NCI-H2196 treated with DMSO at 0.1 percent for 48 hours (cell line): ENCODE data around the gene MED22.
"Not testable (repeated sequence)": the region's sequence is repeated elsewhere in the genome, so short reads cannot be mapped to it uniquely, and the experiment has no call there.

Experiments
- DNase-seq: peaks from one replicate; lab custom pipeline; 2025; ENCODE audit not compliant: unreplicated experiment; lab: John Stamatoyannopoulos, UW

MED22 gene

DNA sequence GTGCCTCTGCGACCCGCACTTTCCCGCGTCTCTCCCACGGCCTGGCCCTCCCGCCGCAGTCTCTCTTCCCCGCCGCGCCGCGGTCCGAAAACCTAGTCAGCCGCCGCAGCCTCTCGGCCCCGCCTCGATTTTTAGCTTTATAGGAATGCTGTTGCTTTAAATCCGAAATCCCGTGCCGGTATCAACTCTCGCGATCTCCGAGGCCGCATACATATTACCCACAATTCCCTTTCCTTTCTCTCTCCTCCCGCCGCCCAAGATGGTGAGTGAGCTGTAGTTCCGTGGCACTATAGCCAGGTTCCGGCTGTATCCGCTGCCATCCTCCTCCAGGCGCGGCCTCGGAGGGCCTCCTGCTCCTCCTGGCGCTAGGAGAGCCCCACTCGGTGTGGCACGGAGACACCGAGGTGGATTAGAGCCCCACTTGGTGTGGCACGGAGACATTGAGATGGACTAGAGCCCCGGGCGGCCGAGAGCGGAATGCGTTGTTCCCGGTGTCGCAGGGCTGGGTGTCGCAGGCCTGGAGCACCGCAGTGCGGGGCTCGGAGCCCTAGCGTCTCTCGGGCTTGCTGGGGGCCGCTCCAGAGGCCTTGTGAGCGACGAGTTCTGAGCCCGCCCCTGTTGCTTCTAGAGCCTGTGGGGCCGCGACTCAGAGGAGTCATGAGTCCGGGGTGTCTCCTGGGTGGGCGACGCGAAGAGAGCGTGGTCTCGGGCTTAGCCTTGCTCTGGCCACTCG lies at the start of gene MED22, which contains the start of gene RPL7A:
TSS of gene MED22 (minus strand) at position 147 of the 733 bp plus-strand sequence. CDS start 1,469 bp downstream, outside the sequence.
TSS of gene RPL7A (plus strand) at position 234 of the 733 bp plus-strand sequence. CDS start at position 260, 26 bp downstream.
- peak; percentile 89 for DNase-seq

DNA sequence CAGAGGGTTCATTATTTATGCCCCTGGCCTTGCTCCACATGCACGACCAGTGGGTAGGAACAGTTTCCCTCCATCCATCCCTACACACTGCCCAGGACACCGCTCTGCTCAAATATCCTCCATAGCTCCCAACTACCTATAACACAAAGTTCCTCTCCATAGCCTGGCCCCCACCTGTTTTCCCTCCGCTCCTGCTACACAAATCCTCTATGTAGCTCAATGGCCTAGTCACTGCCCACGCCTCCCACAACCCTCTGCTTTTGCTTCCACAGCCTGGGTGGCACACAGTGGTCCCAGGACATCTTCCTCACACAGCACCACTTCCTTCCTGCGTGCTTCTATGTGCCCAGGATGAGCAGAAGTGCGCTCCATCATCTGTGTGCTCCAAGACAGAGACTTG lies 49.4 kb upstream of the MED22 start:
- no peak for DNase-seq

DNA sequence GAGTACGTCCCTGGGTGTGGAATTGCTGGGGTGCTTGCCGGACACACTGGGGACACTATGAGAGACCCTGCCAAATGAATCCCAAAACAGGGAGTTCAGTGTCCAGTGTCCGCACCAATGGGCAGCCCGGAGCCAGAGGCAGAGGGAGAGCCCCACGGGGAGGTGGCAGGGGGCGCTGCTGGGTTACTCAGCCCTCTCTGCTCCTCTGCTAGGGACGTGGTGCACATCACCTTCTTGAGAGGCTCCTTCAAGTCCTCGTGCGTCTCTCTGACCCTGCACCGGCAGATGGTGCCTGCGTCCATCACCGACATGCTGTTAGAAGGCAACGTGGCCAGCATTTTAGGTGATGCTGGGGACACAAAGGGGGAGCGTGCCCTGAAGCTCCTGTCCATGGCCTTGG lies 49.0 kb upstream of the MED22 start:
- no peak for DNase-seq

DNA sequence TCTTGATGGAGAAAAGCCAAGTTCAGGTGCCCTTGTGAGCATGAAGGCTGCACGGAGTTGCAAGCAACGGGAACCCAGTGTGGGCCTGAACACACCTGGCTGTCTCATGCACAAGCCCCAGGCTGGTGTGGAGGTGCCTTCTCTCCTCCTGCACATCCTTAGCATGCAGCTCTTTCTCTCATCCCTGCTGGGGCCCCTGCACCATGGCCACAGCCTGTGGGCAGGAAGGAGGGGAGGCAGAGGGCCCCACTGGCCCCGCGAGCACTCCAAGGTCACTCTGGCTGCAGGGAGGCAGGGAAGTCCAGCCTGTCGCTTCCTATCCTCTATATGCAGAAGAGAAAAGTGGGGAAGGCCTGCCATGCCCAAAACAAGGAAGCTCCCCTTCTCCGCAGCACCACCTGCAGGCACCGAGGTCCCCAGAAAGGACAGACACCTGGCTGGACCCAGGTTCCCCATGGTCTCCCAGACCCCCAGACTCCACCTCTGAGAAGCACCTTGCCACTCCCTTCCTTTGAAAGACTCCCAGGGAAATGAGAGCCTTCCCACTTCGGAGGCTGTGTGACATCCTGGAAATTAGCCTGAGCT lies 46.8 kb upstream of the MED22 start:
- no peak for DNase-seq

DNA sequence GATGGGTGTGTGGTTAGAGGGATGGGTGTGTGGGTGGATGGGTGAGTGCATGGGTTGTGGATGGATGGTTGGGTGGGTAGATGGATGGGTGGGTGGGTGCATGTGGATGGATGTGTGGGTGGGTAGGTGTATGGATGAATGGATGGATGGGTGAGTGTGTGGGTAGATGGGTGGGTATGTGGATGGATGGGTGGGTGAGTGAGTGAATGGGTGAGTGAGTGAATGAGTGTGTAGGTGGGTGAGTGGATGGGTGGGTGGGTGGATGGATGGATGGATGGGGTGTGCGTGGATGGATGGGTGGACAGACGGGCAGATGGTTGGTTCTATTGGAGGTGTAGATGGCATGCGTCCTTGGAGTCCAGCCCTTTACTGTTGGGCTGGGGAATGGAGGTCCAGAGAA lies 45.5 kb upstream of the MED22 start:
- no peak for DNase-seq

DNA sequence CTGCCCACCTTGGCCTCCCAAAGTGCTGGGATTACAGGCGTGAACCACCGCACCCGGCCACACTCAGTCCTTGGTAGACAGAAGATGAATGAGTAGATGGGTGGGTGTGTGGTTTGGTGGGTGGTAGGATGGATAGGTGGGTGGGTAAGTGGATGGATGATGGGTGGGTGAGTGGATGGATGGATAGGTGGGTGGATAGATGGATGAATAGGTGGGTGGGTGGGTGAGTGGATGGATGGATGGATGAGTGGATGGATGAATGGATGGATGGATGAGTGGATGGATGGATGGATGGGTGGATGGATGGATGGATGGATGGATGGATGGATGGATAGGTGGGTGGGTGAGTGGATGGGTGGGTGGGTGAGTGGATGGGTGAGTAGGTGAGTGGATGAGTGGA lies 44.4 kb upstream of the MED22 start:
- DNase-seq = not testable (repeated sequence)

DNA sequence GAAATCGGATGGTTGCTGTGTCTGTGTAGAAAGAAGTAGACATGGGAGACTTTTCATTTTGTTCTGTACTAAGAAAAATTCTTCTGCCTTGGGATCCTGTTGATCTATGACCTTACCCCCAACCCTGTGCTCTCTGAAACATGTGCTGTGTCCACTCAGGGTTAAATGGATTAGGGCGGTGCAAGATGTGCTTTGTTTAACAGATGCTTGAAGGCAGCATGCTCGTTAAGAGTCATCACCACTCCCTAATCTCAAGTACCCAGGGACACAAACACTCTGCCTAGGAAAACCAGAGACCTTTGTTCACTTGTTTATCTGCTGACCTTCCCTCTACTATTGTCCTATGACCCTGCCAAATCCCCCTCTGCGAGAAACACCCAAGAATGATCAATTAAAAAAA lies 43.5 kb upstream of the MED22 start:
- DNase-seq = not testable (repeated sequence)

DNA sequence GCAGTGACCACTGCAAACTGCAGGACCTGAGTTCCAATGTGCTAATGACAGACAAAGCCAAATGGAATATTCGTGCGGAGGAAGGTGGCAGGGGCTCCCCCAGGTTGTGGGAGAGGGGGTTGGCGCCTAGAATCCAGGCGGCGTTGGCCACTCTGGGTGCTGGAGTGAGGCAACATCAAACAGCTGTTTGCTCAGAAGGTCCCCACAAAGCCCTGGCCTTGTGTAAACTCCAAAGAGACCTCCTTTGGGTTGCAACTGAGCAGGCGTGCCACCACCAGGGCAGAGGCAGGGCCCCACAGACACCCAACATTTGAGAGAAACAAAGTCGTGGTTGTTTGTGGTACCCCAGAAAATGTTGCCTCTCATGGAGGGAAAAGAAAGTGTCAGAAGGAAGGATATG lies 42.8 kb upstream of the MED22 start:
- no peak for DNase-seq

DNA sequence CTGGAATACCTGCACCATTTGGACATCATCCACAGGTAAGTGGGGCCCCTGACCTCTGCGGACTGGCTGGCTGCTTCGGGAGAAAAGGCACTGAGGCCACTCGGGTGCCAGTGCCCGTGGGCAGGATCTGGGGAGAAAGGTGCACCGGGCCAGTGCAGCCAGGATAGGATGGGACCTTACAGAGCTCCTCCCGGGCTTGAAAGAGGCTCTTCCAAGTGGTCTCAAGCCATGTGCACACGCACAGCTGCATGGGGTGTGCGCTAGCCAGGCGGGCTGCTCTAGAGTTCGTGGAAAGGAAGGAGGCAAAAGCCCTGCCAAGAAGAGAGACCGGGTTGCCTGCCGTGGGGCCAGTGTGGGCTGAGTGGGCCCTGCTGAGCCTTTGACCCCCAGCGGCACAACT lies 41.6 kb upstream of the MED22 start:
- DNase-seq = no peak

DNA sequence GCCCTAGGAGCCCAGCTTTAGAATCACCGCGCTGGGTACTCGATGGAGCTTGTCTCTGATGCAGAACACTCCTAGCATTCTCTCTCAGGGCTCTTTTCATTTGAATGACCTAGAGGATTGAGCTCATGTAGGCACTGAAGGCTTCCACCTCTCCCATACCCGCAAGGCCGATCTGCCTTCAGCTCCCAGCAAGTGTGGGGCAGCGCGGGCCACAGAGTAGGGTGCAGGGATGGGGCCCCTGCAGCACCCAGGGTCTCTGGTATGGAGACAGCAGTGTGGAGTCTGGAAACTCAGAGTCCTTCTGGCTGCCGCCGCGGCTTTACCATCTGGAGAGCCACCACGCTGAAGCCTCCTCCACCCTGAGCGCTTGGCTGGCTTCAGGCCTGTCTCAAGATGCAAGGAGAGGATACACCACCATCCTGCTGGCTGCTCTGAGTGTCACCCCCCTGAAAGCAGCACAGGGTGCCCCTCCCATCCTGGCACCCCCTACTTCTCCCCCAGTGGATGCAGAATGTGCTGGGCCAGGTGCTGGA lies 41.2 kb upstream of the MED22 start:
- DNase-seq = no peak

DNA sequence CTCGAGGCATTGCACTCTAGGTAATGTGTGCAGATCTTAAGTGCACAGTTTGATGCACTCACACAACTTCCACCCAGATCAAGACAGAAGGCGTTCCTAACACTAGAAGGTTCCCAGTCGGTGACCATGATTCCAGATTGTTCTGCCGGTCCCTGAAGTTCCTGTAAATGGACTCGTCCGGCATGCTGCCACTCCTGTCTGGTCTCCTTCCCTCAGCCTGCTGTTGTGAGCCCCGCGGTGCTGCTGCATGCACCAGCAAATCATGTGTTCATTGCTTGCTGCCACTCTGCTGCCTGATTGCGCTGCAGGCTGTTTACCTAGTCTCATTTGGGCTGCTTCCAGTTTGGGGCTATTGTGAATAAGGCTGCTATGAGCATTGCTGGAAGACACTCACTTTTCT lies 39.7 kb upstream of the MED22 start:
- no peak for DNase-seq

DNA sequence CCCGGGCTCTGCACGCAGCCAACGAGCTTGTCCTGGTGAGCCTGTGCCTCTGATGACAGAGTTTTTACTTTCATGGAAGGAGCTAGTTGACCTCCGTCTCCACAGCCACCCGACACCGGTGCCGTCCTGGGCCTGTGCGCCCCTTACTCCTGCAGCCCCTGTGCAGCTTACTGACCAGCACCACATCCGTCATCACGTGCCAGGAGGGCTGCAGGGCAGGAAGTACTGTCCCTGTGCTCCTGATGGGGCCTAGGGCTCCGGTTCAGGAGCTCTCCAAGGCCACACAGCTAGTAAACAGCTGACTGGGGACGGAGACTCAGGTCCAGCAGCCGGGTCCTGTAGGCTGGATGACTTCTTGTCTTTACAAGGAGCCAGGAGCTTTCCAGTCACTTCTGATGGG lies 38.4 kb upstream of the MED22 start:
- DNase-seq = no peak

DNA sequence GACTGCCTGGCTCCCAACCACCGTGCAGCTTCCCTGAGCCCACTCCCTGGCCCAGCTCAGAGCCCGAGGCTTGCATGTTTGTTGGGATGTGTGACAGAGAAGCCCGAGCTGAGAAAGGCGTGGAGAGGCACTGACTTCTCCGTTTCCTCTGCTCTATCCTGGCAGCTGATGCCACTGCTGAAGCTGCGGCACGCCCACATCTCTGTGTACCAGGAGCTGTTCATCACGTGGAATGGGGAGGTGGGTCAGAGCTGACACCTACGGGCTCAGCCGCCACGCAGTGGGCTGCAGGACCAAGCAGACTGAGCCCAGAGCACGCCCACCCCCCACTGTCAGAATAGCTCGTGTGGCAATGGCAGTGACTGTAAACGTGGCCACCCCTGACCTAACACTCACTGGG lies 37.5 kb upstream of the MED22 start:
- no peak for DNase-seq

DNA sequence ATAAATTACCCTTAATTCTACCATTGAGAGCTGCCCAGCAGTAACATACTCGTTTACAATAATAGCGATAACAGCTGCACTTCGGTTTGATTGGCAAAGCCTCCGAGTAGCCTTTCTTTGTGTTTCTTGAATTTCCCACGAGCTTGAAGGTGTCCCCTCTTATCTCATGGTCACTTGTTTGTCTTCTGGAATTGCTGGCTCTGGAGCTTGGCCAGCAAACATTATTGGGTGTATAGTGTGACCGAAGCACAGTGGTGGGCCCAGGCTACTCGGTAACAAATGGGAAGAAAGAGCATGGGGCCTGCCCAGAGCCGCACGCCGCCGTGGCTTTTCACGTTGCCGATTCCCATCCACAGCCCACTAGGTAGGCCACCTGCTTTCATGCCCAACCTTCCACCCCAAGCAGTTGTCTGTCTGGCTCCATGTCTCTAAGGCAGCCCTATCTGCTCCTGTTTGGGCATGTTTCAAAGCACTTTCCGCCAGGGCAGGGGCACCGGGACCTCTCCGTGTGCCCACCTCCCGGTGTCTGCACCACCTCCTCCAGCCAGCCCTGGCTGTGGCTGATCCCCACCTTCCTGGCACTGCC lies 36.9 kb upstream of the MED22 start:
- no peak for DNase-seq

DNA sequence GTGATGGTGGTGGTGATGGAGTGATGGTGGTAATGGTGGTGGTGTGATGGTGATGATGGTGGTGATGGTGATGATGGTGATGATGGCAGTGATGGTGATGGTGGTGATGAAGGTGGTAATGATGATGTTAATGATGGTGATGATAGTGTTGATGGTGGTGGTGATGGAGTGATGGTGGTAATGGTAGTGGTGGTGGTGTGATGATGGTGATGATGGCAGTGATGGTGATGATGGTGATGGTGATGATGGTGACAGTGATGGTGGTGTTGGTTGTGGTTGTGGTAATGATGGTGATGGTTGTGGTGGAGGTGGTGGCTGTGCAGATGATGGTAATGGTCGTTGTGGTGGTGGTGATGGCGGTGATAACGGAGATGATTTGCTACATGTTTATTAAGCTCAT lies 35.5 kb upstream of the MED22 start:
- DNase-seq = no peak

DNA sequence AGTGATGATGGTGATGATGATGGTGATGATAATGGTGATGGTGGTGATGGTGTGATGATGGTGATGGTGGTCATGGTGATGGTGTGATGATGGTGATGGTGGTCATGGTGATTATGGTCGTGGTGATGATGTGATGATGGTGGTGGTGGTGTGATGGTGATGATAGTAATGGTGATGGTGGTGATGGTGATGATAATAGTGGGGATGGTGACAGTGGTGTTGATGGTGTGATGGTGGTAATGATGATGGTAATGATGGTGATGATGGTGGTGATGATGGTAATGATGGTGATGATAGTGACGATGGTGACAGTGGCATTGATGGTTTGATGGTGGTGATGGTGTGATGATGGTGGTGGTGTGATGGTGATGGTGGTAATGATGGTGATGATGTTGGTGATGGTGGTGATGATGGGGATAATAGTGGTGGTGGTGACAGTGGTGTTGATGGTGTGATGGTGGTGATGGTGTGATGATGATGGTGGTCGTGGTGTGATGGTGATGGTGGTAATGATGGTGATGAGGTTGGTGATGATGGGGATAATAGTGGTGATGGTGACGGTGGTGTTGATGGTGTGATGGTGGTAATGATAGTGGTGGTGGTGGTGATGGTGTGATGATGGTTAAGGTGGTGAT lies 34.7 kb upstream of the MED22 start:
- DNase-seq = no peak

DNA sequence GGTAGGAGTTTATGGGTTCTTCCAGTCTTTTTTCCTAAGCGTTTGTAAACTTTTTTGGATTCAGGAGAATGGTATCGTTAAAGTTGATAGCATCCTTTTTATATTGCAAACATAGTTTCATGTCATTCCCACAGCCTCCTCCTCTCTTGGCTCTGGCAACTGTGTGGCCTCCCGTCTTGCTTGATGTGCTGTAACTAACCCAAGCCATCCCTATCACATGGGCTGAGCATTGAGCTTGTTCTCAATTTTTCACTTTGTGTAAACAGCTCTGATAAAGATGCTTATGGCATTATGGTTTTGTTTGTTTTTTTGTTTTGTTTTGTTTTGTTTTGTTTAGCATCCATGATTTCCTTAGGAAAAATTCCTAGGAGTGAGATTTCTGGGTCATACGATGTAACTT lies 32.8 kb upstream of the MED22 start:
- no peak for DNase-seq

DNA sequence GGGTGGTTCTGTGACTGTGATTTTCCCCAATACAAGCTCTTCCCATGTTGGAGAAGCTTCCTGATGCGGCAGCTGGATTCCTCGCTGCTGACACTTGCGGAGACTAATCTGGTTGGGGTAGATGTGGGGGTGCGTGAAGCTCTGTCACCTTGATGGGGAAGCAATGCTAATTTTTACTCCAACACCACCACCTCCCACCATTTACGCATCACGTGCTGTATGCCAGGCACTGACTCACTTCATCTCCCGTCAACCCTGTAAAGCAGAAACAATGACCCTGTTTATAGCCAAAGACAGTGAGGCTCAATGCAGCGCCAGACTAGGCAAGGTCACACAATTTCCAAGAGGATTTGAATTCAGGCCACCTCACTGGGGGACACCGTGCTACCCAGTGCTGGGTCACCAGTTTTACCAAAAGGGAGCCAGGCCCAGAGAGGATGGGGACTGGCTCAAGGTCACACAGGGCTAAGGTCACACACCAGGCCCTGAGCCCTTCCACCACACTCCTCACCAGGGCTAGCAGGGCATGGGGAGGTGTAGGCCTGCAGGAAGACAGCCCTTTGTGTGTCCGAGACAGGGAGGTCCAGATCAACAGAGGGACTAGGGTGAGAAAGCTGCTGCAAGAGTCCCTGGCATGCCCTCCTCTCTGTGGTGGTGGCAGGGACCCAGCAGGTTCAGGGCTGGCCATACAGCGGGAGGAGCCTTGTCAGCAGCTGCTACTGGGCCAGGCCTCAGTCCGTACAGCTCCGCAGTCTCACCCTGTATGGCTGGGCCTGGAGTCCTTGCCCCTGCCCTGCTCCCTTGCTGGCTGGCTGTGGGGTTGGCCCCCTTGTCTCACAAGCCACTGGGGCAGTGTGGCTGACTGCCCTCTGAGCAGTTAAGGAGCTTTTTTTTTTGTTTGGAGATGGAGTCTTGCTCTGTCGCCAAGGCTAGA lies 31.5 kb upstream of the MED22 start:
- DNase-seq = no peak

DNA sequence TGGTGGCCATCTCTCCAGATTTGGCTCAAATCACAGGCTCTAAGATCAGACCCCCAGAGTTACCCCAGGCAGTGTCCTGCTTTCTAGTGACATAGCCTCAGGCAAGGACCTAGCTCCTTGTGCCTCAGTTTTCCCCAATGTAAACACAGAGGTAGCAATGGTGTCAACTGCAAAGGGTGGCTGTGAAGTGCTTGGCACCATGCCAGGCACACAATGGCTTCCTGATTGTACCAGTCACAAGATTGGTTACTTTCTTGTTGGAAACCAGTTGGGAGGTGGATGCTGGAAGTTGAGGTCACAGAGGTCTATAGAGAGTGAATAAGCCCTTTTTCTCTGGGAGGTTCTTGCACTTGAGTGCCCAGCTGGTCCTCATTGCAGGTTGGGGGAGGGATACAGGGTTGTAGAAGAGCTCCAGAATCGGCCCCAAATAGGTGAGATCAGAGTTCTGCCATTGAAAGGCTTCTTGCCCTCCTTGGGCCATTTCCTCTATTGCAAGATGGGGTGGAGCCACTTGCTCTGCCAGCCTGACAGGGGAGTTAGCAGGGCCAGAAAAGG lies 30.6 kb upstream of the MED22 start:
- no peak for DNase-seq

DNA sequence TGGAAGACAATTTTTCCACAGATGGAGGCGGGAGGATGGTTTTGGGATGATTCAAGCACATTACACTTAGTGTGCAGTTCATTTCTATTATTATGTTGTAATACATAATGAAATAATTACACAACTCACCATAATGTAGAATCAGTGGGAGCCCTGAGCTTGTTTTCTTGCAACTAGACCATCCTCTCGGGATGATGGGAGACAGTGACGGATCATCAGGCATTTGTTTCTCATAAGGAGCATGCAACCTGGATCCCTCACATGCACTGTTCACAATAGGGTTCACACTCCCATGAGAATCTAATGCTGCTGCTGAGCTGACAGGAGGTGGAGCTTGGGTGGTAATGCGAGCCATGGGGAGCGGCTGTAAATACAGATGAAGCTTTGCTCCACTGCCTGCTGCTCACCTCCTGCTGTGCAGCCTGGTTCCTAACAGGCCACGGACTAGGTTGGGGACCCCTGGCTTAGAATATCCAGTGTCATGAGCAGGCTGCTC lies 29.8 kb upstream of the MED22 start:
- DNase-seq = no peak
